Liver (tissue), 3 donors: Measurements from ENCODE around the gene CAMK1G.

ENCODE experiments used
- CTCF ChIP-seq: fragments of 150-350 bp; IDR thresholded peaks from 2 replicates; pipeline ENCODE4 v1.5.1; 2017; ENCODE audit warnings: improper control_type of control experiment, low read depth, low read length; ENCODE audit not compliant: missing input control
- EGR1 ChIP-seq, 2 donors: IDR thresholded peaks; 2 replicates each; pipeline ENCODE4 v1.6.1; 2016 to 2018; ENCODE audit warnings: antibody characterized with exemption in 2 of 2, low read depth in 2 of 2
- GABPA ChIP-seq, 2 donors: IDR thresholded peaks in 1 of 2; conservative IDR thresholded peaks in 1 of 2; 2 replicates each; pipeline ENCODE4 v1.6.1; 2016; ENCODE audit warnings: antibody characterized with exemption in 2 of 2, mild to moderate bottlenecking in 1 of 2, moderate library complexity in 1 of 2
- RAD21 ChIP-seq, 2 donors: IDR thresholded peaks; 2 replicates each; pipeline ENCODE4 v1.6.1; 2016; ENCODE audit warnings: antibody characterized with exemption in 2 of 2, mild to moderate bottlenecking in 2 of 2
- YY1 ChIP-seq: IDR thresholded peaks from 2 replicates; pipeline ENCODE4 v1.6.1; 2016; ENCODE audit warnings: antibody characterized with exemption, mild to moderate bottlenecking
- donor health status: healthy.
- donor health status: healthy.

GRCh38 chr1:209613400-209614150 lies 30.1 kb downstream of the CAMK1G start:
- no peak for TF ChIP-seq CTCF
- no peak for TF ChIP-seq YY1
- TF ChIP-seq EGR1 (IDR thresholded peaks at IDR 0.05; ENCODE audit: low read depth in 2 of 2), result no peak
- TF ChIP-seq GABPA (IDR thresholded peaks at IDR 0.05 in 1 of 2, conservative IDR thresholded peaks at IDR 0.05 in 1 of 2), result no peak
- no peak for TF ChIP-seq RAD21 (IDR thresholded peaks at IDR 0.05)
